Islet precursor cell (in vitro differentiated cells): ENCODE measurements around the gene RPL23.

Source experiments
- DNase-seq: peaks from one replicate; pipeline ENCODE4 v3.0.0-alpha.2; 2018

RPL23 gene

DNA sequence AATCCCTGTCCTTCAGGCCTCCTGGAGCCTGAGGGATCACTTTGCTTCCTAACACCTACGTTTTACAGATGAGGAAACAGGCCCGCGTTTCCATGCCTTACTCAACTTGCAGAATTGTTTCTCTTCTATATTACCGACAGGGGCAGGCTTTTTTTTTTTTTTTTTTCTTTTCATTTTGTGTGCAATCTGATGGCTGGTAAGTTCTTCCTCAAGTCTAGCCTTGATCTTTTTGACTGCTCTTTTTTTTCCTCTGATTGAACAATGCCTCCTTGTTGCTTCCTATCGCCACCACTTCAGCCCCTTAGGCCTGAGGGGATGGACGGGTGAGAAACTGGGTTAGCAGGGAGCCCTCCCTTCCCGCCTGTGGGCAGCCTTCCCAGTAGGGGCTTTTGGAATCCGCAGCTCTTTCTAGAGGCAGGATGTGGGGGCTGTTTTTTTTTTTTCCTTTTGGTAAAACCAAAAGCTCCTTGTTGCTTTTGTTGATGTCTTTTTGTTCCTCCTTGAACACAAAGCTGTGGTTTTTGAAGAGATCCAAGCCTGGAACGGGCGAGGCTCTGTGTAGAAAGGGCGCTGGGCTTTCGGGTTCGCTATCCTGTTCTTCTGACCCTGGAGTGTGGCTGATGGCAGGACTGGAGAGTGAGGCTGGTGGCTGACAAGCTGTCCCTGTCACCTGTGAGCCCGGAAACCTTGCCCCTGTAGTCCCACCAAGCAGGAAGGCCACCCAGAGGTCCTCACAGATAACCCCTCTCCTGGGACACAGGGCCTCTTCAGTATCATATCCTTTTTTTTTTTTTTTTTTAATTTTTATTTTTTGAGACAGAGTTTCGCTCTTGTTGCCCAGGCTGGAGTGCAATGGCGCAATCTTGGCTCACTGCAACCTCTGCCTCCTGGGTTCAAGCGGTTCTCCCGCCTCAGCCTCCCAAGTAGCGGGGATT lies 30.3 kb upstream of the RPL23 start:
- DNase-seq = peak; percentile 95

DNA sequence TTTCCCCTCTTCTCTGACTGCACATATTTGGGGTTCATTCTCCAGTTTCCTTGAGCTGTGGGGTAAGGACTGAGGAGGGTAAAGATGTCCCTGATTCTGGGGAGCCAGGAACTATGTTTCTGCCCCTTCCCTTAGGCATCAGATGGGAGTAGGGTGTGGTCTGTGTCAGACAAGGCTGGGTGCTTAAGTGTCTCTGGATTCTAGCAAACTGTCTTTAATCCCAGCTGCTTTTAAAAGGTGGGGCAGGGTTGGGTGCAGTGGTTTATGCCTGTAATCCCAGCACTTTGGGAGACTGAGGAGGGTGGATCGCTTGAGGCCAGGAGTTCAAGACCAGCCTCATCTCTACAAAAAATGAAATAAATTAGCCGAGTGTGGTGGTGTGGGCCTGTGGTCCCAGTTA lies 29.3 kb upstream of the RPL23 start:
- no peak for DNase-seq

DNA sequence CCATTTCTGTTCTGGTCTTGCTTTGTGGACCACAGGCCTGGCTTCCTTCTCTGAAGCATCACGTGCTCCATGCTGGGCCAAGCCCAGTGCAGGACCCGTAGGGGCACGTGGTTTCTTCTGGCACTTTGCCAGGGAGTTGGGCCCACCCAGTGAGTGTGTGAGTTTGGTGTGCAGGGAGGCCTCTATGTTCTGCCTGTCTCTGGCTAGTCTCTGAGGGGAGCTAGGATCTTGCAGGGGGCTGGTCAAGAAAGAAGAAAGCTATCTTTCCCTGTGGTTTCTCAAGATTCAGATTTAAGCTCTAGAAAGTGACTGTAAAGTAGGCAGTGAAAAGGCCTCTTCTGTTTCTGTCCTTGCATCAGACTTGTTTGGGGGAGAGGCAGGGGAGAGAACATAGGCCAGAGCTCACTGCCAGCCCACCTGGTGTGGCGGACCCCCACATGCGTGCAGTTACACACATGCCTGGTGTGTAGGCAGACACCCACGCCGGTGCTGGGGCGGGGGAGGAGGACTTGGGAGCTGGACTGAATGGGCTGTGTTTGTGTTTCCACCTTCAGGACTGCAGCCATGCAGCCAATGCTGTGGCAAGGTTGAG lies 28.2 kb upstream of the RPL23 start:
- DNase-seq = no peak

DNA sequence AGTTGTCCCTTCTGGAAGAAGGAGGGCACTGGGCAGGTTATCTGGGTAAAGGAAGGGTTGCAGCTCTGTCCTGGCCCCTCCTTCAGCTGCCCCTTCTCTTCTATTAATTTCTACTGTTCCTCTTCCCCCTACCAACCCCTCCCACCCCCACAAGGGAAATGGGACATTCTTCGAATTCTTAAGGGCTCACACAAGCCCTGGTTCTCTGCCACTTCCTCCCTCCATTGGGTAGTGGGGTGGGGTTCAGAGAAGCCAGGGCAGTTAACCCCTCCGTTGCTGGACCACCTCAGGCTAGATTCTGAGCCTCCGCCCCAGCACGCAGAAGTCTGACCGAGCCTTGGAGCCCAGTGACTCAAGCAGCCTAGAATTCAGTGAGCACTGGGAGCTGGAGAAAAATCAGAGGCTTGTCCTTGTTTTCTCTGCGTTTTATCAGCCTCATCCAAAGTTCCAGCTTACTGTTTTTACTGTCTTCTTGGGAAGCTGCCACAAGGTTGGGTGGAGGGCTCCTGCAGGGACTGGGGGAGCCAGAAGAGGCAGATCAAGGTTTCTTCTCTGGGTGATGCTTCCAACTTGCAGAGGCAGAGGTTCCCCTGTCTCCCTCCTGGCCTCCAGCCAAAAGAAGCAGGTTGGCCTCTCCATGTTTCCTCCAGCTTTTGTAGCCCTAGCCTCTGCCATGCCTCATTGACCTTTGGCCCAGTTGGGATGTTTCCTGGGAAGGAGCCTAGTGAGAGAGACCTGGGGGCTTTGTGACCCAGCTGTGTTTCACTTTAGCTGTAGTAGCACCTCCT lies 26.6 kb upstream of the RPL23 start:
- peak; percentile 99 for DNase-seq

DNA sequence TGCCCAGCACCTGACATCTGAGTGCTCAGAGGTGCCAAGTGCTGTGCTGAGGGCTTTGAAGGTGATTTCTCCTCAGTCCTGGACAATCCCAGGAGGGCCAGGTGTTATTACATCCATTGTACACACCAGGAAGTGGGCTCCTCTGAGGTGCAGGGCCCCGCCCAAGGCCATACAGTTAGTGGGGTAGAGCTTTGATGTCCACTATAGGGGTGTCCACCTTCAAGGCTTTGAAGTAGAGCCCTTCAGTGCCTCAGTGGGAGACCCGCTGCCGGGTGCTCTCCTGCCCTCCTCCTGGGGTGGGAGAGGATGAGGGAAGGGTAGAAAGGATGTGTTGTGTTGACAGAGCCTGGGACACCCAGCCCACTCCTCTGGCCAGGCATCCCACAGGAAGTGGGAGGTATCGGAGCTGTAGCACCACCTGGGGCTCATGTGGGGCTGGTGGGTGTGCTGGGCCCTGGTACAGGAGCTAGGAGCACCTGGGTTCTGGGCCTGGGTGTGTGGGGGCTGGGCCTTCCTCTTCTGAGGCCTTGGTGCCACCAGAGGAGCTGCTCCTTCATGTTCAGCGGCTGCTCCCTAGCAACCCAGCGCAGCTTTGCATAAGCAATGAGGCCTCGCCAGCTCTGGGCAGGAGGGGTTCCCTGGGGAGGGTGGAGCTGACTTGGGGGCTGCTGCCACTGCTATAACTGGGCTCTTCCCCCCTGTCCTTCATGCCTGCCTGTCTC lies 23.8 kb upstream of the RPL23 start:
- no peak for DNase-seq

DNA sequence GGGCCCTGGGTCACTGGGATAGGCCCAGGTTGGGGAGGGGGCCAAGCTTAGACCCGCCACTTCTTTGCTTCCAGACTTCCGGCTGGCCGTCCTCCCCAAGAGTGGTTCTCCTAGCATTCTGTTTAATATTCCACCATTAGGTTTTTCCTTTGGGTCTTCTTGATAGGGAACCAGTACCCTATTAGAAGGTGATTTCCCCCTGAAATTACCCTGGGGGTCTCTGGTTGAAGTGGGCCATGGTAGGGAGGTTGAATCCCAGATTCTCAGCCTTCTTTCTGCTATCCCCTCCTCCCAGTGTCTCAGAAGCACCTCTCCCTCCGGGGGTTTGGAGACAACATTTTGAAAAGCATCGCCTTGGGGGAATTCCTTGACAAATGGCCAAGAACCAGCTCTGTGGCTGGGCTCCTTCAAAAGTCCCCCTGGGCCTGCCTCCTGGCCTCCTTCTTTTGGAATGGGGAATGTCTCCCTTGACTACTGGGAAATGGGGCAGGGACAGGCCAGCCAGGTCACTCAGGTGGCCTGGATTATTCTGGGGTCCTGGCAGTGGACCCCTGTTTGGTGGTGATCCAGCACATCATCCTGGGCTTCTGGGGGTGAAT lies 22.1 kb upstream of the RPL23 start:
- peak; percentile 90 for DNase-seq

DNA sequence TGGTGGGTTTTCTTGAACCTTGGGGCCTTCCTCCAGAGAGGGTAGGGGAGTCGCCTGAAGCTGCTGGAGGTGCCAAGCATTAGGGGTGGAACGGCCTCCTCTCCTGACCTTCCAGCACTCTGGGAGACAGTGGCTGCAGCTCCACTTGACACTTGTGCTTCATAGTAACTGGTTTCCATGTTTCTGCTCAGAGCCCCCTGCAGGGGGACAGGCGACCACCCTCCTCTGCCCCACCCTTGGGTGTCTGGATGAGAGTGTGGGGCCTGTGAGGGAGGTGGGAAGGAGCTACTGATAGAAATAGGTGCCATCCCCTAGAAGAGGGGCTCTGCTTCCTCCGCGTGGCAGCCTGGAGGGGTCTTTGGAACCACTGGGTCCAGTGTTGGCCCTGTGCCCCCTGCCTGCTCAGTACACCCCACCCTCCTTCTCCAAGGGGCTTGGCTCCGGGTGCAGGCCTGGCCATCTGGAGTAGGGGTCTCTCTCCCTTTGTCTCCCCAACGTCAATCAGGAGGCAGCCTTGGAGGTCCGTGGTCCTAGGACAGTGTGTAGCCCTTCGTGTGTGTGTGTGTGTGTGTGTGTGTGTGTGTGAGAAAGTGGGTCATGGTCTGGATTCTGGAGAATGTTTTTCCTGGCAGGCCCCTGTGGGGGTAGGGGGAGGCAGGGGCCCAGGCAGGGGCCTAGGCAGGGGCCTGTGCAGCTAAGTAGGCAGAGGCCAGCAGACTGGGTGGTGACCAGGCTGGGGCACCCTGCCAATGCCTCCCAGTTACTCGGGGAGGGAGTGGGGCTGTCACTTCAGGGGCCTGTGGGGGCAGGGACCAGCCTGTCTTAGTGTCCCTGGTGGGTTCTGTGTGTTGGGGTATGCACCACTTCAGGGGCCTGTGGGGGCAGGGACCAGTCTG lies 21.2 kb upstream of the RPL23 start:
- no peak for DNase-seq

DNA sequence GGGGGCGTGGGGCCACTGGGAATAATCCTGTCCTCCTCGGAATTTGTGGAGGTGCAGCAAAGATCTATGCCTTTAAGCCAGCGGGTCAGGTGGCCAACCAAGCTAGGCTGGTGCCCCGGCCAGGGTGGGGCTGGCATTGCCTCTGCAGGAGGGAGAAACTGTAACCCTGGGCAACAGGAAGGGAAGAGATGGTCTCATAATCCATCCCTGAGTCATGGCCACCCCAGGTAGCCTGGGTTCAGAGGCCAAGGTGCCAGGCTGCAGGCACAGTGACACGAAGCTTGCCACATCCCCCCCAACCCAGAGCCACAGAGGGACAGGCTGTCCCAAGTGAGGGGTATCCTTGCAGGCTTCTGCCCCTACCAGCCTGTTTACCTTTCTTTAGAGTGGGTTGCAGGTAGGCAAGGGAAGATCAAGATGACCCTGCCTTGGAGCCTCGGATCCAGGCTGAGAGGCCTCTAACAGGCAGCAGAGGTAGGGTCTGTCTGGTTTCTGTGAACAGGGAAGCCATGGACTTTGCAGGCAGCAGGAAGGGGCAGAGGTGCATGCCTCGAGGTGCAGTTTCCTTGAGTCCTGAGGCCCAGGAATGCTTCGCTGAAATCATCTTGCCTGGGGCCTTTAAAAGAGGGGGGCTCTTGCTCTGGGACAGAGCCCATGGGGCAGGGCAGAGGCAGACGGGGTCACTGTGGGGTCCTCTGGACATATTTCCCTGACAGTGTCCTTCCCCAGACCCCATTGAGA lies 20.3 kb upstream of the RPL23 start:
- DNase-seq = no peak

DNA sequence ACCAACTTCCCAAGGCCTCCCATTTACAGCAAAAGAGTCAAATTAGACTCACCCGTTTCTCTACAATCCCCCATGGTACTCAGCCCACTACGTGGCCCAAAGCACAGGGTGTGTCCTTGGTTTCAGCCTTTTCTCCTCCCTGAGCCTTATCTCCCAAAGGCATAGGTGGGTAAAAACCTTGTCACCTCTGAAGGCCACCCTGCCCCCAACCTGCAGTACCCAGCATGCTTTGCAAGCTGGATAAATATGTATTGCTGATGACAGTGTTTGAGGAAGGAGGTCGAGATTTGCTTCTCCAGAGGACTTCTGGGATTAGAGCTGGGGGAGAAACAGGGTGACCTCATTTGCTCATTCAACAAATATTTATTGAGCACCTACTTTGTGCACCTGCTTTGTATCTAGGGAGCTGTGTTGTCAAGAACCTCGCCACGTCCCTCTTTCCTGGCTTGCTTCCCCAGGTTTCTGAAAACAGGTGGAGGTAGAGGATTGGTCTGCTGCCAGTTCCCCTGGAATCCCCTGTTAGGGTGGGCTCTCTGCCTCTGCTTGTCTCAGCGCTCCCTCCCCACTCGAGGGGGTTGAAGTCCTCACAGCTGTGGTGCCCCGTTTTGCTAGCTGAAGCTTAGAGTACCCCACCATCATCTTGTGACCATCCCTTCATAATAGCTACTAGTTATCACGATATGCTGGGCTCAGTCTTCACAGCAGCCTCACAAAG lies 19.3 kb upstream of the RPL23 start:
- no peak for DNase-seq

DNA sequence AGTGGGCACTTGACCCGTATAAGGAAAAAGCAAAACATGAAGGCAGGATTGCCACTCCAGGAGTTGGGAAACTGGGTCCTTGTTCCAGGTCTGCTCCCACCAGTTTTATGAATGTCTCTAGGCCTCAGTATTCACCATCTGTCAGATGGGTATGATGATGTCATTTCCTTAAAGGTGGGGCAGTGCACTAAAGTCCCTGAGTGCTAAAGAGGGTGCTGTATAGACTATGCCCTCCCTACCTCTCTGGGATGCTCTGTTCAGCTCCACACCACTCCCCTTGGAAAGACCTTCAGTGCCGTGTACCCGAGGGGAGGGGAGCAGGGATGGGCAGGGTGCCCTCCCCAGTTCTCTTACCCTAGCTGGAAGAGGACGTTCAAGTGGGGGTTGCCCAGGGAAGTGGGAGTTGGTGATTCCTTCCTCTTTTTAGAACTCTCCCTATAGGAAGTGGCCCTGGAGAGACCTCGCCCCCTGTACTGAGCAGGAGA lies 18.5 kb upstream of the RPL23 start:
- DNase-seq = no peak

DNA sequence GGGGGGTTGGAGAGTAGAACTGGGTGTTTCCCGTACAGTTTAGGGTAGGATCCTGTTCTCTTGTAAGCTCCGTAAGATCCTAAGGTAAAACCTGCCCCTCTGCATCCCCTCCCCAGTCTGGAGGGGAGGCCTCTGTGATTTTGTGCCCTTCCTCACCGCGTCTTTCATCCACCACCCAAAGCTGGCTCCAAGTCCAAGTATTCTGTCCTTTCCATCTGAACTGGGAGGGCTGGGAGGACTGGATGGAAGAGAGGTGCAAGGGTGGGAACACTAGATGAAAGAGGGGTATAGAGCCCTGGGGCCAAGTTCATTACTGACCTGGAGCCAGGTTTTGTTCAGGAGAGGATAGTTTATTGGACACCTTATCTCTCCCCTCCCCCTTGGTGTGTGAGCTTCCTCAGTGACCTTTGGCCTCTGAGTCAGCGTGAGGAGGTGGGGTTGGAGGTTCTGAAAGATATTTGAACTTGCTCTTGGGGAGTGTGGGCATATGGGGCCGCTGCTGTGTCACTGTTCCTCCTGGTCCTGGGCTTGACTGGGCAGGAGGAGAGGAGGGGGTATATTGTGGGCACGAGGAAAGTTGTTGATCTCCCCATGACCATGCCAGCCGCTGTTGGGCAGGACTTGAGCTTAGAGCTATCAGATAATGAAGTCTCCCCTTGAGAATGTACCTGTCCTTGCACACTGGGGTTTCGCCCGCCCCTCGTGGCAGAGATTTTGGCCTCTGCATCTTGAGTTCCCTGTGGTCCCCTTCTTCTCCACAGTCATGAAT lies 17.9 kb upstream of the RPL23 start:
- peak; percentile 93 for DNase-seq

DNA sequence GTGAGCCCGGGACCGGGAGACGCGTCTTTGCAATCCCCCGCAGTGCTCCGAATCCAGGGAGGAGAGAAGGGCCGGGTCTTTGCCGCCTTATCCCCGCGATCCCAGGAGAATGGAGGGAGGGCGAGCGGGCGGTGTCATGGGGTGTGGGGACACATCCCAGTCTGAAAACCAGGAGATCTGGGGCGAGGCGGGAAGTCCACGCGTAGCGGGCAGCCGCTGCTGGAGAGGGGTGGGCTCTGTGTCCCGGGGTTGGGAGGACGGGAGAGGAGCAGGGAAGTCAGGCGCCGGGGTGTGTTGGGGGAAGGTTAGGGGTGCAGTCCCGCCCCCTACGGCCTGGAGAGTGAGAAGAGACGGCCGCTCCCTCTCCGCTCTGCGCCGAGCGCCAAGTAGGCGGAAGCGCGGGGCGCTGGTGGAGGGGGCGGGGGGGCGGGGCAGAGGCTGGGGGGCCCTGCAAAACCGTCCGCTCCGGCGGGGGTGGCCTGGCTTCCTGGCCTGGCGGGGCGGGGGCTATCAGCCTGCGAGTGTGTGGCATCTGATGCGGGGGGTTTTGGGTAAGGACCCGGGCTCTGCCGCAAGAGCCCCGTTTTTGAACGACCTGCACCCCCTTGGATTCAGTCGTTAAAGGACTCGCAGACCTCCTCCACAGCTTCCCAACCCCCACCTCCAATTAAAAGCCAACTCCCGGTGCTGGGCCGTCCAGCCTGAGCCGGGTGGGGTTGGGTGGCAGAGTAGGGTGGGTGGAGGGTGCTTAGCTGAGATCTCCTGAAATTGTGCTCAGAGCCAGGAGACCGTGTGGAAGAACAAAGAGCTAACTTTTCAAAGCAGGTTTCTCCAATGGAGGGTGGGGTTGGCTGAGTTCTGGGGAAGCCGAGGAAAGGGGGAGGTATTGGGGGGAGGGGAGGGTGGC lies 17.0 kb upstream of the RPL23 start:
- no peak for DNase-seq

DNA sequence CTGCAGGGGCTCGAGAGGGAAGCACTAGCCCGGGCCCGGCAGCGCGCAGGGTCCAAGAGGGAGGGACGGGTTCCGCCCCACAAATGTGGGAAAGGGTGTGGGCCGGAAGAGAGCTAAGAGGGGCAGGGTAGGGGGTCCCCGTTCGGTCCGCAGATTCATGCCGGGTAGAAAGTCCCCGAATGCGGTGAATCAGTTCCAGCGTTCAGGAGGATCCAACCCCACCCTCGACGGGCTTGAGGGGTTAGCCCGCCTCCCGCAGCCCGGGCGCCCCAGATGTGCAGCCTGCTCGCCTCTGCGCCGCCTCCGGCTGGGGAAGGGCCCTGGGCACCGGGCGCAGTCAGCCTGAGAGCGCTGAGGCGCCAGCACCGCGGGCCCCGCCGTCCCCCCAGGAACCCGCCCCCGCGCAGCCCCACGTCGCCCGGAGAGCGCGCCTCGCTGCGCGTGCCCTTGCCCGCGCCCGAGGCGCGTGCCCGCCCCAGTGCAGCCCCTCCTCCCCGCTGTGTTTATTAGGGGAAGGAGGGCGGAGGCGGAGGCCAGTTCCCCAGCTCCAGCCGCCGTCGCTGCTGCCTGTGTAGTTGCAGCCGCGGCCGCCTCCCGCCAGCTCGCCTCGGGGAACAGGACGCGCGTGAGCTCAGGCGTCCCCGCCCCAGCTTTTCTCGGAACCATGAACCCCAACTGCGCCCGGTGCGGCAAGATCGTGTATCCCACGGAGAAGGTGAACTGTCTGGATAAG lies 16.2 kb upstream of the RPL23 start, which contains the start of gene LASP1:
LASP1 (plus strand) TSS at position 533 of the 733 bp plus-strand sequence; CDS start at position 665, 132 bp downstream.
- DNase-seq = peak; percentile 96

DNA sequence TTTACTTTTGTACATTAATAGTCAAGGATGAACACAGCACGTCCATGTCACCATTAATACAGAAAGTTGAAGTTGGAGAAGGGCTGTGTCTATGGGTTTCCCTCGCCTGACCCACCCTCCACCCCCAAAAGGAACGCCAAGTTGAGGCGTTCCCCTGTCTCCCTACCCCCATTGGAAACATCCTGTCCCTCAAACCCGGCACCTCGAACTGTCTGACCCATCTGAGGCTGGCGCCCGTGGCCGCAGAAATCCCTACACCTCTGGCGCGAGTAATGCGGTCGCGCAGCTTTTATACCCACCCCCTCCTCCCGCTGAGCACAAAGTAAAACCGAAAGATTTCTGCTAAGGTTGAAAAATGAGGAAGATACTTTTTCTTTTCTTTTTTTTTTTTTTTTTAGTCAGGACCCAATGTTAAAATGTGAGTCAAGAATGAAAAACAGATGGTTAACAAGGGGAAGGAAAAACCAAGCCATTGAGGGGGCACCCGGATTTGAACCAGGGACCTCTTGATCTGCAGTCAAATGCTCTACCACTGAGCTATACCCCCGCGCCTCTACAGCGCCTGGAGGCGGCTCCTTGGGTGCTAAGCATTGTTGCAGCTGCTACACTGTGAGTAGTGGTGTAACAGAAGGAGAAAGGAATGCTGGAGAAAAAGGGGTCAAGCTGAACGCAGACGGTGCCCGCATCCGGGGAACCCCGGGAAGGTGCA lies 15.4 kb upstream of the RPL23 start:
- DNase-seq = peak; percentile 98

DNA sequence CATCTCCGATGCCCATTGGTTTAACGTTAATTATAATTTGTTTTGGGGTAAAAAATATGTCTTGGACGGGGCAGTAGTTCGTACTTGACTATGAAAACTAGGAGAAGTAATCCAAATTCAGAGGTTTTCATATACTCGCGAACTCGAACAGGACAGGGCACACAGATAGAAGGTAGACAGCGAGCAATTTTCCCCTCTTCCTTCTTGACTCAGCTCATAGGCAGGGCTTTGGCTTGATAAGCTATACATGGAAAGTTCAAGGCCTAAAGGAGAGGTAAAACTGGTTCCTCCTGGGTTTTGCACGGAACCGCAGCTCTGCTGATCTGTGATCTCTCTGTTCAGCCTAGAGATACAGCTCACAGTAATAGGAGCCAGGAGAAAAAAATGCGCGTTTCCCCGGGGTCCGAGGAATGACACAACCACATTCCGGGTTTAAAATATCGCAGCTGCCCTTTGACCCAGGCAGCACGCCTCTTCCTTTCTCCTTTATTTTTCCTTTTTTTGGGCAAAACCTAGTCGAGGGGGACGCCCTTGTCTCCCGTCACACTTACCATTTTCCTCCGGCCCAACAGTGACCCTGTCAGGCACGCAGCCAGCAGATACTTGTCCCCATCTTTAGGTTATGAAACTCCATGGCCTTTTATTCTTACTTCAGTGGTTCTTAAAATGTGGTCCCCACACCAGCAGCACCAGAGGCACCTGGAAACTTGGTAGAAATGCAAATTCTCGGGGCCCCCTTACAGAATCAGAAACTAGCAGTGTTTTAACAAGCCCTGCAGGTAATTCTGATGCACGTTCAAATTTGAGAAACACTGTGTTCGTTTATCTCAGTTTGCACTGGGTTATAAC lies 14.7 kb upstream of the RPL23 start:
- peak; percentile 94 for DNase-seq
